K562 (cell line): Measurements from ENCODE around the gene FCHO1. TPM values are rescaled to one million over a fixed set of nuclear protein-coding genes. Genes with fewer than 3 reads are reported as not detected.
A peak's percentile ranks its signal among the peaks of the same experiment; 100 is the strongest.

ENCODE experiments used
- ATF7 ChIP-seq: fragments of 450-650 bp; IDR thresholded peaks from 2 replicates; pipeline ENCODE4 v1.7.1; 2014; ENCODE audit warnings: mild to moderate bottlenecking, moderate library complexity
- CEBPG ChIP-seq, 3 experiments: fragments of 200-800 bp in 1 of 3; sonication (Bioruptor generic) in 1 of 3; sonication (generic) in 1 of 3; formaldehyde crosslinking in 1 of 3; IDR thresholded peaks in 2 of 3; conservative IDR thresholded peaks in 1 of 3; 2 replicates each; pipeline versions ENCODE4 v1.6.1 to v1.8.0; 2016 to 2022; ENCODE audit warnings: missing compliant biosample characterization in 2 of 3, missing genetic modification characterization in 2 of 3, mild to moderate bottlenecking in 1 of 3, missing genetic modification reagents in 1 of 3
- CREM ChIP-seq: IDR thresholded peaks from 2 replicates; pipeline ENCODE4 v1.6.1; 2014; ENCODE audit warnings: antibody characterized with exemption, low read depth
- CTCF ChIP-seq, 3 experiments: IDR thresholded peaks in 2 of 3; conservative IDR thresholded peaks in 1 of 3; 2 replicates each; pipeline ENCODE4 v1.5.1; 2011 to 2012; ENCODE audit warnings: low read length in 3 of 3, mild to moderate bottlenecking in 3 of 3, control low read depth in 2 of 3, improper control_type of control experiment in 1 of 3, inconsistent platforms in 1 of 3, low read depth in 1 of 3, mixed read lengths in 1 of 3, moderate library complexity in 1 of 3; ENCODE audit not compliant: insufficient read depth in 2 of 3
- GABPB2 ChIP-seq: fragments of 250-450 bp; sonication (Bioruptor Pico); conservative IDR thresholded peaks from 2 replicates; pipeline ENCODE4 v1.5.1; 2021; ENCODE audit warnings: mild to moderate bottlenecking
- HEY1 ChIP-seq: fragments of 250-450 bp; sonication (Bioruptor Pico); IDR thresholded peaks from 2 replicates; pipeline ENCODE4 v1.5.0; 2020; ENCODE audit warnings: mild to moderate bottlenecking, moderate library complexity, borderline replicate concordance
- HIVEP1 ChIP-seq: fragments of 250-450 bp; sonication (Bioruptor Pico); IDR thresholded peaks from 2 replicates; pipeline ENCODE4 v1.4.0; 2020; ENCODE audit warnings: mild to moderate bottlenecking
- KLF13 ChIP-seq: fragments of 450-650 bp; IDR thresholded peaks from 2 replicates; pipeline ENCODE4 v1.6.1; 2016; ENCODE audit warnings: missing genetic modification characterization, low read depth, mild to moderate bottlenecking, missing compliant biosample characterization, moderate library complexity, borderline replicate concordance
- MEF2A ChIP-seq: IDR thresholded peaks from 2 replicates; pipeline ENCODE4 v1.6.1; 2011; ENCODE audit warnings: low read depth, mild to moderate bottlenecking, low read length, moderate library complexity; ENCODE audit not compliant: control insufficient read depth
- PBX2 ChIP-seq, 2 experiments: IDR thresholded peaks in 1 of 2; conservative IDR thresholded peaks in 1 of 2; 2 replicates each; pipeline ENCODE4 v1.6.1; 2016; ENCODE audit warnings: low read depth in 2 of 2, mild to moderate bottlenecking in 1 of 2, missing compliant biosample characterization in 1 of 2, missing genetic modification characterization in 1 of 2, moderate library complexity in 1 of 2
- RBBP5 ChIP-seq: fragments of 200-600 bp; sonication (generic); IDR thresholded peaks from 2 replicates; pipeline ENCODE4 v1.6.1; 2012; ENCODE audit warnings: borderline replicate concordance, mild to moderate bottlenecking, low read length, control low read depth, inconsistent platforms; ENCODE audit not compliant: insufficient read depth, poor library complexity, severe bottlenecking
- RFX1 ChIP-seq: fragments of 450-650 bp; IDR thresholded peaks from 2 replicates; pipeline ENCODE4 v1.6.1; 2016; ENCODE audit warnings: mild to moderate bottlenecking, moderate library complexity
- SMARCC2 ChIP-seq: fragments of 450-650 bp; IDR thresholded peaks from 2 replicates; pipeline ENCODE4 v1.6.1; 2017; ENCODE audit warnings: antibody characterized with exemption, moderate library complexity, mild to moderate bottlenecking, low read depth
- SMC3 ChIP-seq: conservative IDR thresholded peaks from 2 replicates; pipeline ENCODE4 v1.6.1; 2011; ENCODE audit warnings: low read depth, low read length, improper control_type of control experiment; ENCODE audit not compliant: insufficient read depth
- SOX6 ChIP-seq: fragments of 450-650 bp; IDR thresholded peaks from 2 replicates; pipeline ENCODE4 v1.6.1; 2014; ENCODE audit warnings: mild to moderate bottlenecking
- SREBF1 ChIP-seq: fragments of 150-350 bp; IDR thresholded peaks from 2 replicates; pipeline ENCODE4 v1.6.1; 2014; ENCODE audit warnings: antibody characterized with exemption, low read depth, low read length, borderline replicate concordance
- ZBTB43 ChIP-seq: sonication (generic); formaldehyde crosslinking; IDR thresholded peaks from 2 replicates; pipeline ENCODE4 v1.8.0; 2023; ENCODE audit warnings: mild to moderate bottlenecking, missing genetic modification reagents
- ZFP1 ChIP-seq: fragments of 450-650 bp; formaldehyde crosslinking; IDR thresholded peaks from 2 replicates; pipeline ENCODE4 v1.4.0; 2020; ENCODE audit warnings: mild to moderate bottlenecking, mixed read lengths
- ZNF140 ChIP-seq: fragments of 250-450 bp; sonication (Bioruptor Pico); IDR thresholded peaks from 2 replicates; pipeline ENCODE4 v1.8.0; 2021; ENCODE audit warnings: moderate library complexity, mild to moderate bottlenecking, inconsistent platforms
- polyA plus RNA-seq, 8 experiments: library from polyadenylated mRNA; depleted of rRNA in 4 of 8; stranded (reverse) in 5 of 8; unstranded in 3 of 8; fragments of >200 nt; fragmentation: Nextera tagmentation in 2 of 8; fragmentation: Illumina TruSeq in 1 of 8; extraction: Ambion mirVana in 2 of 8; extraction: Trizol in 1 of 8; gene quantifications; 2 replicates each; pipeline versions ENCODE4 v1.2.1 to v1.2.3, GENCODE V29; 2011 to 2014; ENCODE audit warnings: inconsistent platforms in 1 of 8, missing spikeins in 1 of 8
- total RNA-seq, 7 experiments: library from RNA; depleted of rRNA in 6 of 7; stranded (reverse); fragments of >200 nt in 6 of 7; fragmentation: Illumina TruSeq in 2 of 7; extraction: Trizol in 2 of 7; gene quantifications; 2 replicates each; pipeline versions ENCODE4 v1.2.1 to v1.2.3, GENCODE V29; 2011 to 2021; ENCODE audit warnings: low replicate concordance in 1 of 7
- TF ChIP-seq, protein P1 (sequence below): sonication (generic); formaldehyde crosslinking; IDR thresholded peaks from 2 replicates; pipeline ENCODE4 v1.8.1; 2022; ENCODE audit warnings: missing genetic modification reagents

The FCHO1 gene
- total and polyA plus RNA-seq, 9 of the 15 experiments (the other 6 are each of a cell fraction or from before 2014, with no cell fraction given), result 0.21 to 58.9 (median 18.3) TPM

DNA sequence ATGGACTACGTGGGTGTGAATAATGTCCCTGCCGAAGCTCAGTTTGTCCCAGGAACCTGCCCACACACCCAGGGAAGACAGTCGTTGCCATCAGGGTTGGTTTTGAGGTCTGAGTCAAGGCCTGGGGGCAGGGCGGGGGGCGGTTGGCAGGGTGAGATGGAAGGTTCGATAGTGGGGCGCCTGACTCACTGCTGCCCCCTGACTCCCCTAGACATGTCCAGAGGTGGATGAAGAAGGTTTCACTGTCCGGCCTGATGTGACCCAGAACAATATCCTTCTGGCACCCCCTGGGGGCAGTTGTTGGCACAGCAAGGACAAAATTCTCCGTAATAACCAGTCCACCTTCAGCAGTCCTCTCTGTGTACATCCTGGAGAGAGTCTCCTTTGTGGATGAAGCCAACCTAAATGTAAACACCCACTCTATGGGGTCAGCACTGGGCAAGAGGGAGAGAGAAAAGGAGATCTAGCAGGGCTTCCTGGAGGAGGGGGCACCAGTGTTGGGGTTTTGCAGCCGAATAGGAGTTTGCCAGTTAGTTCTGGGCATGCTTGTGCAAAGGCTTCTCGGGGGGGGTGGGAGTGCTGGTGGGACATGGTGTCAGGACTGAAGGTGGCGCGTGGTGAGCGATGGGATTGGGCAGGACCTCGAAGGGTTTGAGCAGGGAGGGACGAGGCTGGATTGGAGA, 24.1 kb downstream of the FCHO1 start (continued):
- no peak for TF ChIP-seq ZNF140
- peak; percentile 34; the same call in 1 of the 2 replicates for TF ChIP-seq CREM
- no peak for TF ChIP-seq GABPB2 (CRISPR knock-in tag)
- no peak for TF ChIP-seq MEF2A
- peak; percentile 85 for TF ChIP-seq SMC3
- no peak for TF ChIP-seq ZFP1 (CRISPR knock-in tag)
- 0 out of 2 replicates have a peak, but pooled peaks have one; percentile 27 for TF ChIP-seq ATF7
- no peak for TF ChIP-seq RBBP5
- TF ChIP-seq RFX1, result no peak
- TF ChIP-seq, protein P1, sequence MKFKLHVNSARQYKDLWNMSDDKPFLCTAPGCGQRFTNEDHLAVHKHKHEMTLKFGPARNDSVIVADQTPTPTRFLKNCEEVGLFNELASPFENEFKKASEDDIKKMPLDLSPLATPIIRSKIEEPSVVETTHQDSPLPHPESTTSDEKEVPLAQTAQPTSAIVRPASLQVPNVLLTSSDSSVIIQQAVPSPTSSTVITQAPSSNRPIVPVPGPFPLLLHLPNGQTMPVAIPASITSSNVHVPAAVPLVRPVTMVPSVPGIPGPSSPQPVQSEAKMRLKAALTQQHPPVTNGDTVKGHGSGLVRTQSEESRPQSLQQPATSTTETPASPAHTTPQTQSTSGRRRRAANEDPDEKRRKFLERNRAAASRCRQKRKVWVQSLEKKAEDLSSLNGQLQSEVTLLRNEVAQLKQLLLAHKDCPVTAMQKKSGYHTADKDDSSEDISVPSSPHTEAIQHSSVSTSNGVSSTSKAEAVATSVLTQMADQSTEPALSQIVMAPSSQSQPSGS (CRISPR knock-in tag), result no peak
- no peak for TF ChIP-seq CEBPG (CRISPR knock-in tag; IDR thresholded peaks at IDR 0.05)
- TF ChIP-seq CEBPG (tag; conservative IDR thresholded peaks at IDR 0.05 in 1 of 2, IDR thresholded peaks at IDR 0.05 in 1 of 2), result no peak
- TF ChIP-seq HEY1 (CRISPR knock-in tag), result no peak
- no peak for TF ChIP-seq SOX6
- TF ChIP-seq KLF13 (tag), result no peak
- no peak for TF ChIP-seq SREBF1
- TF ChIP-seq PBX2 (CRISPR knock-in tag; IDR thresholded peaks at IDR 0.05; ENCODE audit: low read depth), result no peak
- no peak for TF ChIP-seq PBX2 (tag; conservative IDR thresholded peaks at IDR 0.05; ENCODE audit: low read depth)
- no peak for TF ChIP-seq HIVEP1 (CRISPR knock-in tag)
- TF ChIP-seq CTCF (IDR thresholded peaks at IDR 0.05 in 2 of 3, conservative IDR thresholded peaks at IDR 0.05 in 1 of 3; ENCODE audit: insufficient read depth in 2 of 3, low read depth in 1 of 3, low read length in 3 of 3), result peak; percentile 92 to 96 (median 94)
- TF ChIP-seq SMARCC2, result no peak
- TF ChIP-seq ZBTB43 (CRISPR knock-in tag), result no peak
